ENCODE measurements around the gene BEST1. TPM values are rescaled to one million over a fixed set of nuclear protein-coding genes. Genes with fewer than 3 reads are reported as not detected.

BEST1 gene
- total and polyA plus RNA-seq, 5 donors: 2.9 to 4.6 (median 3.4) TPM

GRCh38 chr11:61908730-61909316 is 41.3 kb upstream of the BEST1 start:
- Histone ChIP-seq H3K4me3 (ENCODE audit: low read length) (no peak overlapping the region), H3K27ac (ENCODE audit: low read length) (no peak overlapping the region), H3K9me3 (ENCODE audit: control insufficient read depth, low read length) (no peaks in the 10 kb centered on the region), H3K27me3 (ENCODE audit: control insufficient read depth, insufficient read depth) (no peaks in the 10 kb centered on the region), H3K4me1 (ENCODE audit: control insufficient read depth, insufficient read depth, low read length) (peaks cover 6% of the 10 kb centered on the region)
- intact Hi-C loops (cut with DNase I): no loop called here
- ATAC-seq (peak; percentile 21 to 41), DNase-seq (peak; percentile 68 to 92 (median 92))
- WGBS: 40% methylated on average over 10 of the region's 10 CpGs

- Histone ChIP-seq H3K4me1 (ENCODE audit: control insufficient read depth, insufficient read depth, low read length) (peaks cover 8% of the 10 kb centered on the region), H3K27ac (ENCODE audit: low read length) (no peak overlapping the region)
- ATAC-seq: peak; percentile 14 to 20
Observed at GRCh38 chr11:61910187-61911127, 39.7 kb upstream of the BEST1 start.

DNA sequence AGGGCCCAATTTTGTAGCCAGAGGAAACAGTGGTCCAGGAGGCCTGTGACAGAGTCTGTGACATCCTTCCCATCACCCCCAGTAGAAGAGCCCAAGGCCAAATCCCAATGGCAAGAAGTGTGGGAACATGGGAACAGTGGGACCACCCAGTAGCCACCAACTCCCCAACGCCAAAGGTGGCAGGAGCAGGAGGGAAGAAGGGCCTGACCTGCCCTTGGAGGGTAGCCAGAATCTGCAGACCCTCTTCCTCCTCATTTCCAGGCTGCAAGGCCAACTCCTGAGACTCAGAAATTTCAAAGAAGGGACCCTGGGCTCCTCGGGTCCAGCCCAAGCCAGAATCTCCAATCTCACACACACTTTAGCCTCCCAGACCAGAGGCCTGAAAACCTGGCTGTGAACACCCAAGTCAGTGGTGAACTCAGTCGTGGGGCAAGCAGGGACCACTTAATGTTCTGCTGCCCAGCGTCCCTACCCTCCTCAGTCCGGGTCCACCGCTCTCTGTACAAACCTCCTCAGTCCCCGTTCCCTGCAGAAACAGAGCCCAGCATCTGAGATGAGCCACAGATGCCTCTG is 38.9 kb upstream of the BEST1 start:
- H3K27ac ChIP-seq (ENCODE audit: low read length): no peak overlapping the region
- ATAC-seq (no peak), DNase-seq (peak in 1 of 3 donors; percentile 32)
- no peaks in the 10 kb centered on the region for H3K27me3 ChIP-seq (ENCODE audit: control insufficient read depth, insufficient read depth)
- intact Hi-C loops (cut with DNase I): no loop called here
- H3K9me3 ChIP-seq (ENCODE audit: control insufficient read depth, low read length): no peaks in the 10 kb centered on the region
- H3K4me1 ChIP-seq (ENCODE audit: control insufficient read depth, insufficient read depth, low read length): peaks cover 8% of the 10 kb centered on the region
- no peak overlapping the region for H3K4me3 ChIP-seq (ENCODE audit: low read length)
- WGBS: 70% methylated on average over 7 of the region's 7 CpGs

More at GRCh38 chr11:61910187-61911127, 39.7 kb upstream of the BEST1 start:
- WGBS: 65% methylated on average over 13 of the region's 13 CpGs
- Histone ChIP-seq H3K27me3 (ENCODE audit: control insufficient read depth, insufficient read depth) (no peaks in the 10 kb centered on the region), H3K4me3 (ENCODE audit: low read length) (no peak overlapping the region), H3K9me3 (ENCODE audit: control insufficient read depth, low read length) (no peaks in the 10 kb centered on the region)
- peak; percentile 38 to 75 (median 66) for DNase-seq
- intact Hi-C loops (cut with DNase I): no loop called here

- DNase-seq (peak; percentile 26 to 76 (median 65)), ATAC-seq (no peak)
- Histone ChIP-seq H3K27ac (ENCODE audit: low read length) (no peak overlapping the region), H3K4me3 (ENCODE audit: low read length) (no peak overlapping the region), H3K27me3 (ENCODE audit: control insufficient read depth, insufficient read depth) (no peaks in the 10 kb centered on the region), H3K9me3 (ENCODE audit: control insufficient read depth, low read length) (no peaks in the 10 kb centered on the region), H3K4me1 (ENCODE audit: control insufficient read depth, insufficient read depth, low read length) (peaks cover 8% of the 10 kb centered on the region)
- WGBS: 53% methylated on average over 17 of the region's 17 CpGs
- intact Hi-C loops (cut with DNase I): no loop called here
Observed at GRCh38 chr11:61911701-61912529, 38.2 kb upstream of the BEST1 start.

GRCh38 chr11:61912530-61912898 is 37.6 kb upstream of the BEST1 start:
- Histone ChIP-seq H3K27me3 (ENCODE audit: control insufficient read depth, insufficient read depth) (no peaks in the 10 kb centered on the region), H3K27ac (ENCODE audit: low read length) (no peak overlapping the region), H3K4me3 (ENCODE audit: low read length) (no peak overlapping the region), H3K4me1 (ENCODE audit: control insufficient read depth, insufficient read depth, low read length) (peaks cover 8% of the 10 kb centered on the region), H3K9me3 (ENCODE audit: control insufficient read depth, low read length) (no peaks in the 10 kb centered on the region)
- ATAC-seq (peak in 1 of 2 donors; percentile 9), DNase-seq (peak in 2 of 3 donors; percentile 31 to 49)
- intact Hi-C loops (cut with DNase I): no loop called here
- 85% methylated on average over 6 of the region's 6 CpGs for WGBS

GRCh38 chr11:61912991-61913698 is 37.0 kb upstream of the BEST1 start:
- Histone ChIP-seq H3K27ac (ENCODE audit: low read length) (no peak overlapping the region), H3K9me3 (ENCODE audit: control insufficient read depth, low read length) (no peaks in the 10 kb centered on the region), H3K27me3 (ENCODE audit: control insufficient read depth, insufficient read depth) (no peaks in the 10 kb centered on the region), H3K4me1 (ENCODE audit: control insufficient read depth, insufficient read depth, low read length) (peaks cover 11% of the 10 kb centered on the region), H3K4me3 (ENCODE audit: low read length) (no peak overlapping the region)
- WGBS: 73% methylated on average over 18 of the region's 18 CpGs
- peak in 1 of 3 donors; percentile 43 for DNase-seq
- no peak for ATAC-seq
- intact Hi-C loops (cut with DNase I): no loop called here

DNA sequence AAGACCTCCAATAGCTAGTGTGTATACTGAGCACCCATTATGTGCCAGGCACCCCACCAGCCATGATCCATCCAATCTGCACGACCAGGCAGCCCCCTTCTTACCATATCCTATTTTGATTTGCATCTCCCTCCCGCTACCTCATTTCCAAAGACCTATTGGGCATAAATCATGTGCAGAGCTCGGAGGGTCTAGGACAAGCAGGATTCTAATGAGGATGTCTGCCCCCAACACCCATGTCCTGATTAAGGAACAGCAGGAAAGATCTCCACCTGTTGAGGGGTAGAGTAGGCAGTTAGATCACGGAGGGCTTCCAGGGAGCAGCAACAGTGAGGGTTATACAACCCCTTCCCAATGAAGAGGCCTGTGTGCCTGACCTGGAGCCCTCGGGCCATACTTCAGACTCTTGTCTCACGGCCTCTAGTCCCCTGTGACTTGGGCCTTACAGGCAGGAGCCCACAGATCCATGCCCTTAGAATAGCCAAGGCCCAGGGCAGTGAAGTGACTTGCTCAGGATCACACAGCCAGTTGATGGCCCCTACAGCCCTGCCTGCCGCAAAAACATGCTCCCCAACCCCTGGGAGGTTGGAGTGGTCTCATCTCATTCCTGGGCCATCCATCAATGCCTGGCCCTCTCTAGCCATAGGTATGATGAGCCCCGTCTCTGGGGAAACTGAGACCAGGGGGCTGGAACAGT is 36.3 kb upstream of the BEST1 start:
- intact Hi-C loops (cut with DNase I): no loop called here
- 81% methylated on average over 8 of the region's 8 CpGs for WGBS
- DNase-seq (peak in 1 of 3 donors; percentile 20), ATAC-seq (no peak)
- H3K9me3 ChIP-seq (ENCODE audit: control insufficient read depth, low read length): no peaks in the 10 kb centered on the region
- no peaks in the 10 kb centered on the region for H3K27me3 ChIP-seq (ENCODE audit: control insufficient read depth, insufficient read depth)
- H3K27ac ChIP-seq (ENCODE audit: low read length): no peak overlapping the region
- H3K4me1 ChIP-seq (ENCODE audit: control insufficient read depth, insufficient read depth, low read length): peaks cover 11% of the 10 kb centered on the region
- no peak overlapping the region for H3K4me3 ChIP-seq (ENCODE audit: low read length)

DNA sequence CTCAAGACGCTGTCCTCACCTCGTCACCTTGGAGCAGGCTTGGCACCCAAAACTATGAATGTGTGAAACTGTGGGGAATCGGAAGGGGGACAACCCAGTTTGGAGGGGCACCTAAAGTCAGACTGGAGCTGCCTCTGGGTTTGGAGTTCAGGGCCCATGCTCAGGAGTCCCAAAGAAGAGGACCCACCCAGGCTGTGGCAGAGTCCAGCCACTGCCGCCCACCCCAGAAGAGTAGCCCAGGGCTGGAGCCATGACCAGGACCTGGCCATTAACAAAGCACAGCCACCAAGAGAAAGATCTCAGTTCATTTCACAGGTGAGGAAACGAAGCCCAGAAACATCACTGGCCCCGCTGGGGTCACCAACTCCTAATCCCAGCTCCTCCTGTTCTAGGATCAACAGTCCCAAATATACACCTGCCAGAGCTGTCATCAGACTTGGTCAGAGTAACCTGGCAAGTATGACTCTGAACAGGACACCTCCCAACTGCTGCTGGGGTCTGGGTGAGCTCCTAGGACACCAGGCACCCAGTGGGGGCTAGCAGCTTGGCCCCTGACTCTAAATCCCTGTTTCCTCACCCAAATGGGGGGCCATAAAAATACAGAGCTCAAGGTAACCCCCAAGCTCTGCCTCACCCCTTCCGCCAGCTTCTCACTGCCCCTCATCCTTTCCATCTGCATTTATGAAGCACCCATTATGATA is 35.5 kb upstream of the BEST1 start:
- Histone ChIP-seq H3K4me3 (ENCODE audit: low read length) (no peak overlapping the region), H3K27me3 (ENCODE audit: control insufficient read depth, insufficient read depth) (no peaks in the 10 kb centered on the region), H3K4me1 (ENCODE audit: control insufficient read depth, insufficient read depth, low read length) (peaks cover 11% of the 10 kb centered on the region), H3K9me3 (ENCODE audit: control insufficient read depth, low read length) (no peaks in the 10 kb centered on the region), H3K27ac (ENCODE audit: low read length) (no peak overlapping the region)
- intact Hi-C loops (cut with DNase I): no loop called here
- ATAC-seq: no peak
- DNase-seq: peak in 2 of 3 donors; percentile 43 to 44
- 83% methylated on average over 7 of the region's 7 CpGs for WGBS

DNA sequence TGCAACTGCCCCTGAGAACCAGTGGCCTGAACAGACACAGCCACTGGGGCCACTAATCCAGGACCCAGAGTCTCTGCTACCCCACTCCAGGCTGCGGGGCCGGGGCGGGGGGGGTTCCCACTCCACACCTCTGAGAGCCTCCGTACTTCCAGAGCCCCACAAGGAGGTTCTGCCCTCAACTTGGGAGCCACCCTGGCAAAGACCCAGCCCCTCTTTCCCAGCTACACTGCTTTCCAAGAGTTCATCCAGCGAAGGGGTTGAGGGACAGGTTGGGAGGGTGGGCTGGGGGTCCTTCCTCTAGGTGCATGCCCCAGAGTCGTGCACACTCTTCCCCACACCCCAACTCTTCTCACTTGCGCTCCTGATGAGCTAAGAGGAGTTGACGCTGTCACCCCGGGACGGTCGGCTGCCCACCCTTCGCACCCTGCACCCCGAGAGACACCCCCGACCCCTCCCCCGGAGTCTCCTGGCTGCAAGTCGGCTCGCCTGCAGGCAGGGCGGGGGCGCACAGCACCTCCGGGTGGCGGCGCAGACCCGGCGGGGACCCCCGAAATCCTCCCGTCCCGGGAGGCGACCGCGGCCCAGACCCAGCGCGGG is 33.3 kb upstream of the BEST1 start:
- WGBS: 3% methylated on average over 32 of the region's 32 CpGs
- Histone ChIP-seq H3K4me3 (ENCODE audit: low read length) (peak overlapping the region; percentile 79), H3K27me3 (ENCODE audit: control insufficient read depth, insufficient read depth) (no peaks in the 10 kb centered on the region), H3K4me1 (ENCODE audit: control insufficient read depth, insufficient read depth, low read length) (peaks cover 10% of the 10 kb centered on the region), H3K27ac (ENCODE audit: low read length) (peak overlapping the region; percentile 45), H3K9me3 (ENCODE audit: control insufficient read depth, low read length) (no peaks in the 10 kb centered on the region)
- intact Hi-C loops (cut with DNase I): no loop called here
- no peak for ATAC-seq
- DNase-seq: no peak

Data from right cardiac atrium (tissue), 5 donors.